ENCODE results near the gene KANSL1. TPM values are rescaled to one million over a fixed set of nuclear protein-coding genes. Genes with fewer than 3 reads are reported as not detected.

KANSL1 gene
- polyA plus RNA-seq, 1 donor from 2014 or later = 65.0 TPM

- Histone ChIP-seq H3K9ac (ENCODE audit: low read length) (no peak overlapping the region), H3F3A (ENCODE audit: insufficient read depth, low read length, poor library complexity, severe bottlenecking) (no peaks in the 10 kb centered on the region), H3K36me3 (ENCODE audit: insufficient read depth, low read length) (peaks cover 6% of the 10 kb centered on the region), H4K20me1 (ENCODE audit: insufficient read depth) (no peaks in the 10 kb centered on the region), H2AFZ (ENCODE audit: low read depth, low read length) (no peak overlapping the region), H3K4me2 (ENCODE audit: low read length) (no peak overlapping the region), H3K27ac (ENCODE audit: low read length) (no peak overlapping the region), H3K9me3 (ENCODE audit: low read length) (no peaks in the 10 kb centered on the region), H3K27me3 (ENCODE audit: insufficient read depth, low read depth, low read length) (no peaks in the 10 kb centered on the region), H3K4me3 (ENCODE audit: low read length) (no peak overlapping the region), H3K9me2 (ENCODE audit: insufficient read depth, low read length) (no peaks in the 10 kb centered on the region), H3K79me2 (replicated peaks; ENCODE audit: insufficient read depth, low read length) (no peaks in the 10 kb centered on the region)
- TF ChIP-seq REST (IDR thresholded peaks at IDR 0.05; ENCODE audit: borderline replicate concordance) = no peak
- TF ChIP-seq POLR2AphosphoS5 (IDR thresholded peaks at IDR 0.05) = no peak
- TF ChIP-seq EZH2 (IDR thresholded peaks at IDR 0.05; ENCODE audit: borderline replicate concordance, insufficient read depth, low read length, poor library complexity, severe bottlenecking) = no peak
- no peak for TF ChIP-seq RAD21 (conservative IDR thresholded peaks at IDR 0.05)
- TF ChIP-seq MXI1 (conservative IDR thresholded peaks at IDR 0.05; ENCODE audit: poor library complexity, severe bottlenecking) = no peak
- no peak for TF ChIP-seq CTCF (IDR thresholded peaks at IDR 0.05; ENCODE audit: poor library complexity, severe bottlenecking)
- TF ChIP-seq SMC3 (conservative IDR thresholded peaks at IDR 0.05; ENCODE audit: poor library complexity) = no peak
- no peak for TF ChIP-seq TAF1 (IDR thresholded peaks at IDR 0.05; ENCODE audit: low read depth)
- TF ChIP-seq EP300 (conservative IDR thresholded peaks at IDR 0.05; ENCODE audit: poor library complexity, severe bottlenecking) = no peak
These were observed 198.2 kb downstream of the KANSL1 start for GRCh38 chr17:45994987-45995386.

- Histone ChIP-seq H3K4me3 (ENCODE audit: low read length) (no peak overlapping the region), H3K4me2 (ENCODE audit: low read length) (no peak overlapping the region), H3K9me3 (ENCODE audit: low read length) (no peaks in the 10 kb centered on the region), H3K27me3 (ENCODE audit: insufficient read depth, low read depth, low read length) (no peaks in the 10 kb centered on the region), H3K9ac (ENCODE audit: low read length) (no peak overlapping the region), H3F3A (ENCODE audit: insufficient read depth, low read length, poor library complexity, severe bottlenecking) (no peaks in the 10 kb centered on the region), H3K9me2 (ENCODE audit: insufficient read depth, low read length) (no peaks in the 10 kb centered on the region), H4K20me1 (ENCODE audit: insufficient read depth) (no peaks in the 10 kb centered on the region), H3K79me2 (replicated peaks; ENCODE audit: insufficient read depth, low read length) (no peaks in the 10 kb centered on the region), H3K36me3 (ENCODE audit: insufficient read depth, low read length) (peaks cover 6% of the 10 kb centered on the region), H3K27ac (ENCODE audit: low read length) (no peak overlapping the region), H2AFZ (ENCODE audit: low read depth, low read length) (no peak overlapping the region)
- TF ChIP-seq MXI1 (conservative IDR thresholded peaks at IDR 0.05; ENCODE audit: poor library complexity, severe bottlenecking) (no peak), SMC3 (conservative IDR thresholded peaks at IDR 0.05; ENCODE audit: poor library complexity) (no peak), EZH2 (IDR thresholded peaks at IDR 0.05; ENCODE audit: borderline replicate concordance, insufficient read depth, low read length, poor library complexity, severe bottlenecking) (no peak), RAD21 (conservative IDR thresholded peaks at IDR 0.05) (no peak), EP300 (conservative IDR thresholded peaks at IDR 0.05; ENCODE audit: poor library complexity, severe bottlenecking) (no peak), CTCF (IDR thresholded peaks at IDR 0.05; ENCODE audit: poor library complexity, severe bottlenecking) (no peak), TAF1 (IDR thresholded peaks at IDR 0.05; ENCODE audit: low read depth) (no peak), POLR2AphosphoS5 (IDR thresholded peaks at IDR 0.05) (no peak), REST (IDR thresholded peaks at IDR 0.05; ENCODE audit: borderline replicate concordance) (no peak)
These were observed 199.1 kb downstream of the KANSL1 start for GRCh38 chr17:45993962-45994627.
